A673 (cell line): ENCODE measurements around the gene GTPBP6. TPM values are rescaled to one million over a fixed set of nuclear protein-coding genes. Genes with fewer than 3 reads are reported as not detected.
"Not testable (repeated sequence)": the region's sequence is repeated elsewhere in the genome, so short reads cannot be mapped to it uniquely, and the experiment has no call there.

Source experiments
- BruUV-seq: library from RNA; stranded (reverse); fragments of 400-500 nt; replicated peaks from 2 replicates; lab custom pipeline; 2021; lab: Mats Ljungman, UMichigan
- CTCF ChIA-PET: fragments of 300-600 bp; sonication (Branson Sonifier 250); formaldehyde crosslinking; loops from one replicate; lab custom pipeline; 2022; ENCODE audit warnings: antibody characterized with exemption; lab: Charles Lee
- POLR2A ChIA-PET: fragments of 300-600 bp; sonication (Branson Sonifier 250); formaldehyde crosslinking; loops from one replicate; lab custom pipeline; 2022; ENCODE audit warnings: antibody characterized with exemption; ENCODE audit not compliant: low non-redundant PET; lab: Charles Lee
- DNase-seq: peaks from one replicate; pipeline ENCODE4 v3.0.0-alpha.2; 2015; ENCODE audit warnings: low spot score
- H3K27ac ChIP-seq: fragments of 200-600 bp; sonication (generic); 2 replicates; pipeline ENCODE4 v1.5.1; 2016; ENCODE audit warnings: mixed run types, low read depth, mild to moderate bottlenecking, mixed read lengths, antibody characterized with exemption, low read length; ENCODE audit not compliant: poor library complexity, severe bottlenecking
- H3K27me3 ChIP-seq: fragments of 200-600 bp; sonication (generic); replicated peaks from 2 replicates; pipeline ENCODE4 v1.6.1; 2017; ENCODE audit warnings: mixed run types, low read depth, mild to moderate bottlenecking, mixed read lengths, antibody characterized with exemption, low read length; ENCODE audit not compliant: insufficient read depth, poor library complexity
- H3K36me3 ChIP-seq: fragments of 200-600 bp; sonication (generic); 2 replicates; pipeline ENCODE4 v1.6.1; 2016; ENCODE audit warnings: mixed run types, mild to moderate bottlenecking, mixed read lengths, antibody characterized with exemption, low read length; ENCODE audit not compliant: insufficient read depth, poor library complexity, severe bottlenecking
- H3K4me1 ChIP-seq: fragments of 200-600 bp; sonication (generic); 2 replicates; pipeline ENCODE4 v1.6.1; 2017; ENCODE audit warnings: mixed run types, mild to moderate bottlenecking, mixed read lengths, antibody characterized with exemption, low read length; ENCODE audit not compliant: insufficient read depth, poor library complexity, severe bottlenecking
- H3K4me3 ChIP-seq: fragments of 200-600 bp; sonication (generic); 2 replicates; pipeline ENCODE4 v1.5.1; 2016; ENCODE audit warnings: low read depth, mixed run types, mild to moderate bottlenecking, mixed read lengths, low read length; ENCODE audit not compliant: poor library complexity, severe bottlenecking
- H3K9me3 ChIP-seq: fragments of 200-600 bp; sonication (generic); 2 replicates; pipeline ENCODE4 v1.6.1; 2016; ENCODE audit warnings: mixed run types, low read depth, mild to moderate bottlenecking, mixed read lengths, antibody characterized with exemption, low read length; ENCODE audit not compliant: poor library complexity, severe bottlenecking
- CTCF ChIP-seq: fragments of 300-800, 200-600 bp; sonication (generic); conservative IDR thresholded peaks from 2 replicates; pipeline ENCODE4 v1.5.1; 2017; ENCODE audit warnings: low read depth, mild to moderate bottlenecking, antibody characterized with exemption, low read length, moderate library complexity, mixed read lengths
- EZH2 ChIP-seq: fragments of 200-600 bp; sonication (generic); IDR thresholded peaks from 2 replicates; pipeline ENCODE4 v1.6.1; 2017; ENCODE audit warnings: borderline replicate concordance, low read depth, mild to moderate bottlenecking, mixed read lengths, antibody characterized with exemption, low read length; ENCODE audit not compliant: poor library complexity, severe bottlenecking
- intact Hi-C: fragments of 100-400 bp; cut with micrococcal nuclease; formaldehyde crosslinking; loops from one replicate; pipeline ENCODE4 v1.10.0; 2022; ENCODE audit not compliant: unreplicated experiment
- total RNA-seq: library from RNA; stranded (reverse); gene quantifications from 2 replicates; pipeline ENCODE4 v1.2.3, GENCODE V29; 2021

GTPBP6 gene
- total RNA-seq, 1 experiment from 2014 or later = 85.1 TPM

- Histone ChIP-seq H3K27me3 (no peaks in the 10 kb centered on the region), H3K4me3 (no peak overlapping the region), H3K9me3 (no peaks in the 10 kb centered on the region), H3K27ac (no peak overlapping the region), H3K4me1 (peaks cover 7% of the 10 kb centered on the region), H3K36me3 (no peaks in the 10 kb centered on the region)
- CTCF ChIA-PET = no interaction called here
- POLR2A ChIA-PET = no interaction called here
- DNase-seq = no peak
- TF ChIP-seq EZH2 (no peak), CTCF (no peak)
- BruUV-seq = no TSS peak
- intact Hi-C loops = no loop called here
These were observed 12.1 kb upstream of the GTPBP6 start for GRCh38 chrX:330726-331150.

GRCh38 chrX:330141-330725, 11.6 kb upstream of the GTPBP6 start:
- DNase-seq, H3K27me3 ChIP-seq, intact Hi-C loops, POLR2A ChIA-PET, CTCF ChIA-PET, BruUV-seq, H3K4me1 ChIP-seq, H3K4me3 ChIP-seq, H3K27ac ChIP-seq, H3K36me3 ChIP-seq, H3K9me3 ChIP-seq: not testable (repeated sequence)

- H3K4me1 ChIP-seq = peaks cover 7% of the 10 kb centered on the region
- no peak for DNase-seq
- intact Hi-C loops = no loop called here
- no peaks in the 10 kb centered on the region for H3K27me3 ChIP-seq
- no TSS peak for BruUV-seq
- ChIA-PET CTCF (no interaction called here), POLR2A (no interaction called here)
- H3K36me3 ChIP-seq = no peaks in the 10 kb centered on the region
- no peak for TF ChIP-seq EZH2
- TF ChIP-seq CTCF = no peak
- H3K27ac ChIP-seq = no peak overlapping the region
- no peaks in the 10 kb centered on the region for H3K9me3 ChIP-seq
- H3K4me3 ChIP-seq = no peak overlapping the region
These were observed 10.8 kb upstream of the GTPBP6 start for GRCh38 chrX:329291-329910.
